Fibroblast of skin of back (primary cell): ENCODE results near the gene CDH9. TPM values are rescaled to one million over a fixed set of nuclear protein-coding genes. Genes with fewer than 3 reads are reported as not detected.

Experiments used
- DNase-seq: peaks from one replicate; pipeline ENCODE4 v3.0.0-alpha.2; 2013
- polyA plus RNA-seq, 2 experiments: library from polyadenylated mRNA; unstranded; fragments of 120-200 nt; gene quantifications; one replicate each; pipeline ENCODE4 v1.2.1, GENCODE V29; 2013; ENCODE audit not compliant: insufficient read length in 2 of 2

Gene CDH9, protein sequence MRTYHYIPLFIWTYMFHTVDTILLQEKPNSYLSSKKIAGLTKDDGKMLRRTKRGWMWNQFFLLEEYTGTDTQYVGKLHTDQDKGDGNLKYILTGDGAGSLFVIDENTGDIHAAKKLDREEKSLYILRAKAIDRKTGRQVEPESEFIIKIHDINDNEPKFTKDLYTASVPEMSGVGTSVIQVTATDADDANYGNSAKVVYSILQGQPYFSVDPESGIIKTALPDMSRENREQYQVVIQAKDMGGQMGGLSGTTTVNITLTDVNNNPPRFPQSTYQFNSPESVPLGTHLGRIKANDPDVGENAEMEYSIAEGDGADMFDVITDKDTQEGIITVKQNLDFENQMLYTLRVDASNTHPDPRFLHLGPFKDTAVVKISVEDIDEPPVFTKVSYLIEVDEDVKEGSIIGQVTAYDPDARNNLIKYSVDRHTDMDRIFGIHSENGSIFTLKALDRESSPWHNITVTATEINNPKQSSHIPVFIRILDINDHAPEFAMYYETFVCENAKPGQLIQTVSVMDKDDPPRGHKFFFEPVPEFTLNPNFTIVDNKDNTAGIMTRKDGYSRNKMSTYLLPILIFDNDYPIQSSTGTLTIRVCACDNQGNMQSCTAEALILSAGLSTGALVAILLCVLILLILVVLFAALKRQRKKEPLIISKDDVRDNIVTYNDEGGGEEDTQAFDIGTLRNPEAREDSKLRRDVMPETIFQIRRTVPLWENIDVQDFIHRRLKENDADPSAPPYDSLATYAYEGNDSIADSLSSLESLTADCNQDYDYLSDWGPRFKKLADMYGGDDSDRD
- not detected for polyA plus RNA-seq (2013, experiment 1 of 2; ENCODE audit: insufficient read length)
- polyA plus RNA-seq (2013, experiment 2 of 2; ENCODE audit: insufficient read length): not detected

DNA sequence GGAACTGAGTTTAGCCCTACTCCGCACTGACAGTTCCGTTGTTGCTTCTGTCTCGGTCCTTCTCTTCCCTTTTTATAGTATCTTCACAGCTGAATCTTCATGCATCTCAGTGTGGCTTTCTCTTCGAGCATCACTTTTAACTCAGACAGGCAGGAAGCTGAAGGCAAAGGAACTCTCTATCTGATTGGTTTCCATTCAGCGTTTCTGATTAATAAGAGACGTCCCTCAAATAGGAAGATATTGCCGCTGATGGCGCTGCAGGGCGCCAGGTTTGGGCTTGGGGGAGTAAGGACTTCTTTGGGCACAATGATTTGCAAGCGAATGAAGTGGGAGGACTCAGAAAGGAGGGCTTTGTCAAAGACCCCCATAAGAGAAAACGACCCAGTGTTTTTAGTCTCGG is at the start of gene CDH9:
CDH9 (minus strand) TSS at position 111 of the 400 bp plus-strand sequence. CDS start 50,253 bp downstream, outside the sequence.
- DNase-seq: no peak

DNA sequence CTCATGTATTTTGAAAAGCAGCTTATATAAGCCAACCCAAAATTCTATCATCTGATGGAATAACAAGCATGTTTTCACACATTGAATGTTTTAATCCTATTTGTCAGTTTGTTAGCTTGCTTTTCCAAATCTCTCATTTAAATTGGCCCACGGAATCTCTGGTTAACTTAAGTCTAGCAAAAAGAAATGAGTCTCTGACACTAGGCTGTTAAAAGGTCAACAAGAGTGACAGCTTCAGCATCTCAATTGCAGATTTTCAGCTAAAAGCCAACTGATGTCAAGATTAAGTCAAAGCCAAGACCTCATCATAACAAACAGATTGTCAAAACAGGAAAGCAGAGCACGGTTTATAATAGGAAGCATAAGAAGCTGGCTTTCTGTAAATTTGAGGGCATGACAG is 49.4 kb upstream of the CDH9 start:
- no peak for DNase-seq

DNA sequence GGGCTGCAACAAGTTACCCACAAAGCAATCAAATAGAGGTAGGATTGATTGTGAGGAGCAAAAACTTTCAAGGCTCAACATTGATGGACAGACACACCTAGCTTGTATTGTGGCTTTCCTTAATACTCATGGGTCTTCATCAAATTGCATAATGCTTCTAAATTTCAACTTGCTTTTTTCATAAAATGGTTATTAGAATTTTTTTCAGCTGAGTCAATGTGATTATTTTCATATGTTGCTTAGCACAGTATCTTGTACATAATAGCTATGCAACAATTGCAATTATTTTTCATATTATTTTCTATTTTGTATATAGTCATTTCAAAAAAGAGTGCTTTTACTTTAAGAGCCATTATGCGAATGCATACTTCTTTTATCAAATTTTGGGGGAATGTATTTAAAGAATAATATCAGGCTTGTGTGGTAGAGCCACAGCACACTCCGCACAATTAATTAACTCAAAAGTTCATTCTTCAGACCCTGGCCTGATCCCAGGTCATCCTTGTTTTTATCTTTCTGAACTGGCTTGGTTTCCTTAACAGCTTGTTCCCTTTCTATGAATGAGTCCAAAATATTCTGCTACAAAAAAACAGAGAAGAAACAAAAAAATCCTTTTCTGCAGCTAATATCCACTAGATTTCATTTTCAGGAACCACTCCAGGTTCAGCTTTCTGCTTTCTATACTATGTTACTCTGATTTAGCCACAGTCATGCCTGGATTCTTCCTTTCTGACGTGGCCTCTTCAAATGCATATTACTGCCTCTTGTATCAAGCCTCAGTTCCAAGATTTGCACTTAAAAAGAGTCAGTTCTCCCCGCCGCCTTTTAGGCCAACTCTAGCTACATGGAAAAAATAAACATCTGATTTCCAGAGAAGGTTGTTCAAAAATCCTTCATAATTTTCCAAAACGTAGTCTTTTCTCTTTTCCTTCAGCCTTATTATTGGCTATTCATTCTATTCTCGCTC is 45.3 kb upstream of the CDH9 start:
- no peak for DNase-seq

DNA sequence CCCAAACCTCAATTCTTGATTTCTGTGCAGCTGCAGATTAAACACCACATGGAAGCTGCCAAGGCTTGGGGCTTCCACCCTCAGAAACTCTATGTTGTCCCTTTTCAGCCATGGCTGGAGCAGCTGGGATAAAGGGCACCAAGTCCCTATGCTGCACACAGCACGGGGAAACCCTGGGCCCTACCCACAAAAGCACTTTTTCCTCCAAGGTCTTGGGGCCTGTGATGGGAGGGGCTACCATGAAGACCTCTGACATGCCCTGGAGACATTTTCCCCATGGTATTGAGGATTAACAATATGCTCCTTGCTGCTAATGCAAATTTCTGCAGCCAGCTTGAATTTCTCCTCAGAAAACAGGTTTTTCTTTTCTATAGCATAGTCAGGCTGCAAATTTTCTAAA is 41.8 kb upstream of the CDH9 start:
- DNase-seq: no peak

DNA sequence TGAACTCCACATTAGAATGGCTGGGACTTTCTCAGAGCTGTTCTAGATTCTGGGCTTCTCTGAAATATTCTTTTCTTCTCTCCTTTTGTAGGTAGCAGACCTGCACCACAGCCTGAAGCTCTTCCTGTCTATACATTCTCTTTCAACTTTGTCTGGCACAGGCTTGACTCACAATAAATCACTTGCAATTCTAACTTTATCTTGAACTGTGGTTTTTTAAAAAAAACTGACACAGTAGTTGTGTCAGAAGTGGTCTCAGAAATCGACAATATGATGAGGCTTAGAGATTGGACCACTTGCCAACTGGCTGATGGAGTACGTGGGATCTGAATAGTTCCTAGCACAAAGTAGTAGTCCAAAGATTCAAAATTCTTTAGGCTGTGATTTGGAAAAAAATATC is 24.1 kb upstream of the CDH9 start:
- no peak for DNase-seq

DNA sequence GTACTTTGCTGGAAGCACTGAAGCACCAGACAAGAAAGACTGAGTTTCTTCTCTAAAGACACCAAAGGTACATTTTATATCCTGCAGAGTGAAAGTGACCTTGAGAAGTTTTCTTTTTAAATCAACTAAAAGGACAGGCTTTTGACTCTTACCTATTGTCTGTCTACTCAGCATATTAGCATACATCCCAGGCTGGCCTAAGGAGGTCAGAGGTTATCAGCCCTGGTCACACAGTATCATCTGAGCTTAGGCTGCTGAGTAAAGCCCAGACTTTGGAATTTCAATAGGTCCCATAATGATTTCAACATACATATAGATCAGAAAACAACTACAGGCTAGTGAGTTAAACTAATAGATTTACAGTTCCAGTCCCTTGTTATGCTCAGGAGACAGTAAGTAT is 10.1 kb upstream of the CDH9 start:
- no peak for DNase-seq

DNA sequence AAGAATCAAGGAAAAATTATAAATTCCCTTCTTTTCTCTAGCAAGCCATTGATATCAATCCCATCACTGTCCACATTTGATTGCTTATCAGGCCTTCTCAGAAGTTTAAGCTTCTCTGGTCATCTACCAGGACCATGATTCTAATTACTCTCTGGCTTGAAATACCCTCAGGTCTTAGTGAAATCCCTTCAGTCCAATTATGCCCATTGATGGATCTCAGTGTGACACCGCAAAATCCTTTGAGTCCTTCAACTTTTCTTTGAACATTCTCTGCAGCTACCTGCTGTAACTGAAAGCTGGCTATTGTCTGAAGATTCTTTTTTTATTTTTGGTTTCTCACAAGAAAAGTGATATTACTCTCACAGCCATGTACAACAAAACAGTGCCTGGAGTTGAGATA is 3.0 kb upstream of the CDH9 start:
- DNase-seq: no peak

DNA sequence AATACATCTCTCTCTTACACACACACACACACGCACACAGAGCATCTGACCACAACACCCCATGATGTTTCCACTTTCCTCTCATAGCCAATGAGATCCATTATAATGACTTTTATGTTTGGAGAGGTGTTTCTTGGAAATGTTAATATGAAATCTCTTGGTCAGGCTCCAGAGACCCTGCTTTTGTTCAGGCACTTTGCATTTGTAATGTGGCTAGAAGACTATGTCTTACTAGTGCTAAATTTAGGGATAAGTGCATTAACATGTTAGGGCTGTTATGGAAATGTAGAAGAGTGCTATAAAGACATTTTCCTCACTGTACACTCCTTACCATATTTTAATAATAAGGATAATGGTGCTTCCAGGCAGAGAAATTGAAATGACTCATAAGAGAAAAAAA is 3.8 kb downstream of the CDH9 start:
- no peak for DNase-seq

DNA sequence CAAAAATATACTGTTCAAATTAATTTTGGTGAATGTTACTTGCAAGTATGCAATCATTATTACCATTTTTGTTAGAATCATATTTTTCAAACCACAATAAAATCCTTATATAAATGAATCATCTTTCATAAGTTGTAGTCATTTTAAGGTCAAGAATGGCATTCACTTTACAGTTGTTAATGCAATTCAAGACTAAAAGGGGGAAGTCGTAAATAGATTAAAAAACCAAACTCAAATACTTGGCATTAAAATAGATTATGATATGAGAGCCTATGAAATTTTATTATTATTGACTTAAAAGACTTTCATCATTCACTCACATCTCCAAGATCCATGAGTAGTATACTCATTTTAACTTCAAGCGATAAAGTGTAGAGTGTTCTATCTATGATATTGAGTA is 11.6 kb downstream of the CDH9 start:
- no peak for DNase-seq

DNA sequence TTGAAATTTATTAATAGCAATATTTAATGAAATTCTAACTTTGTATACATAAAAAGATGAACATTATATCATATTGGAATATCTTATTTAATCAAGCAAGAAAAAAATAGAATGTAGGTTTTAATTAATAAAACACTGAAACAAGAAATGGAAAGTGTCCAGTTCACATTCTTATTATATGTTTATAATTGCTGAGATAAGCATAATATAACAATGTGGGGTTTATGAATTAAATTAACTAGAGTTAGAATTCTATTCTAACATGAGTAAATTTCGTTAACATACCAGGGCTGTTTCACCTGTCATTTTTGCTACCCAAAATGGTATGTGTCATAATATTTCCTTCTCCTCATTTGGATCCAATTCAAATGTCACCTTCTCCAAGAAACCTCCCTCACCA is 12.3 kb downstream of the CDH9 start:
- DNase-seq: no peak

DNA sequence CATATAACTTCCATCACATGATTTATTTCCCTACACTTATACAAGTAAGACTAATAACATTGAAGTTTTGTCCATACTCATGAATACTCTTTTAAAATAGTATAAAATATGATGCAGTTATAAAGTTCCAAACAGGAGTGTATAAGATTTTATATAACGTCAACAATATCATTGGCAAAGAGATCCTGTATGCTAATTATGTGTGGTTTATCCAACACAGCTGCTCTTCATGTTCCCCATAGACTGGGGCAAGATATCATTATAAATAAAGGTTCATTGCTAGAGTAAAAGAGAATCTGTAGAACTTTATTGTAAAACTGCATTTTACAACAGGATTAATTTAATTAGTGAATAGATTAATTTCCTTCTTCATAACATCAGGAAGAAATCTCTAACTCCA is 16.9 kb downstream of the CDH9 start:
- DNase-seq: no peak

DNA sequence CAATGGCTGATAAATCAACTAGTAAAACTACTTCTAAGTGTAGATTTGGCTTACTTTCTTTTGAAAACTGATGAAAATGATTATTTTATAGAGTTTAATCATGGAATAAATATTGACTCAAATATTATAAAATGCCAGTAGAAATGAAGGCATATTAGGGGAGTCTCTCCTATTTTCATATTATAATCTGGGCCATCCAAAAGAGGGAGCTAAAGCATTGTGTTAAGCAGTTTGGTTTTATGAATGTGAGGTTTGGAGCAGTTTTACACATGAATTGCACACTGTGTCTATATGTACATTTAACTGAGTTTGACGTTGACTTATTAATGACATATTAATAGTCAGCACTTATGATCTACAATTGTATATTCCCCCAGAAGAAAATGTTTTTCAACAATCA is 17.4 kb downstream of the CDH9 start:
- peak; percentile 27 for DNase-seq

DNA sequence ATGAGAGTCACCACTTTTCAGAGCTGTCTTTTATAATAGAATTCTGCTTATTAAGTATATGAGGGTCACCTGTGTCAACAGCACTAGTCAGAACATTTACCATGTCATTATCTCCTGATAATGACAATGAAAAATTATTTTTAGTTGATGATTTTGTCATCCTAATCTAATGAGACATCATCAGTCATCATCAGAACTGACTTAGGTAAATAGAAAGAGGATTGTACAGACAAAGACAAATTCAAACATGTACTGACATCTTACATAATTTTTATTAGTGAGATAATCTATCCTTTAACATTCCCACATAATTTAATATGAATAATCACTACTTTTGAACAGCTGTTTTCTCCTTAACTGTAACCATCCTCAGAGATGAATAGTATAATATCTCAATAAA is 22.6 kb downstream of the CDH9 start:
- DNase-seq: no peak

DNA sequence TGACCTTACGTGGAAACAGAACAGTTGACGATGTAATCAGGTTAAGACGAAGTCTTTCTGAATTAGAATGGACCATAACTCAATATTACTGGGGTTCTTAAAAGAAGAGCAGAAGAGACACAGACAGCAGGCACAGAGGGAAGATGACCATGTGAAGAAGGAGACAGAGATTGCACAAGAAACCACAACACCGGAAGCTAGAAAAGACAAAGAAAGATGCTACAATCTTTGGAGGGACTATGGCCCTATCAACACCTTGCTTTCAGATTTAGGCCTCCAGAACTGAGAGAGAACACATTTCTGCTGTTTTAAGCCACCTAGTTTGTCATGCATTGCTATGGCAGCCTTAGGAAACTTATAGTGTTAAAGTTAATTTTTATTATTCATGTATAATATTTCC is 27.1 kb downstream of the CDH9 start:
- no peak for DNase-seq

DNA sequence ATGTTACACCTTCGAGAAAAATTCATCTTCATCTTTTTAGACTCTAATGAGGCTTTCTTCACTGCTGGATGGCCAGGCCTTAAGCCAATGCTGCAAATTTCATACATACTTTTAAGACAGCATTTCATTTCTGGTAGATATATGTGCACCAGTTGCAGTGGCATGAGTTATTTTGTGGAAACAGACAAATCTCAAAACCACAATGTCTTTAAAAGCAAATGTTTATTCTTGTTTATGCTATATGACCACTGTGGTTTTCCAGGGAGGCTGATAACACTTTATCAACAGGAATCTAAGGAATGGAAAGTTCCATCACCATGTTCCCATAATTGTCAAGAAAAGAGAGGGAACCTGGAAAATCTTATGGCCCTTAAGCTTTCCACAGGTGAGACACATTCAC is 27.7 kb downstream of the CDH9 start:
- DNase-seq: no peak

DNA sequence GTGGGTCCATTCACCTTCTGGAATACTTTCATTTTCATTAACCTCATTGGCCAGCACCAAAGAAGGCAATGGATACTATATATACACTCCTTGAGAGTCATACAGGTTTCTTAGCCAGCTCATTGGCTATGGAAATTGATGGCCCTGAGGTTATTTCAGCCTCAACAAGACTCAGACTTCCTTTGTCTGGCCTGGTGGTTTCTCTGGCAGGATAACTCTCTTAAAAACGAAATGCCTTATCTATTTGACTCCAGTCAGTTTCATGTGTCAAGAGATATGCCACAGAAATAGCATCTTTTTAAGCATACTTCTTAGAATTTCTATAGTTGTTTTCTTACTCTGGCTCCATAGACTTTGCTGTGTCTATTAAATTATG is 28.9 kb downstream of the CDH9 start:
- no peak for DNase-seq

DNA sequence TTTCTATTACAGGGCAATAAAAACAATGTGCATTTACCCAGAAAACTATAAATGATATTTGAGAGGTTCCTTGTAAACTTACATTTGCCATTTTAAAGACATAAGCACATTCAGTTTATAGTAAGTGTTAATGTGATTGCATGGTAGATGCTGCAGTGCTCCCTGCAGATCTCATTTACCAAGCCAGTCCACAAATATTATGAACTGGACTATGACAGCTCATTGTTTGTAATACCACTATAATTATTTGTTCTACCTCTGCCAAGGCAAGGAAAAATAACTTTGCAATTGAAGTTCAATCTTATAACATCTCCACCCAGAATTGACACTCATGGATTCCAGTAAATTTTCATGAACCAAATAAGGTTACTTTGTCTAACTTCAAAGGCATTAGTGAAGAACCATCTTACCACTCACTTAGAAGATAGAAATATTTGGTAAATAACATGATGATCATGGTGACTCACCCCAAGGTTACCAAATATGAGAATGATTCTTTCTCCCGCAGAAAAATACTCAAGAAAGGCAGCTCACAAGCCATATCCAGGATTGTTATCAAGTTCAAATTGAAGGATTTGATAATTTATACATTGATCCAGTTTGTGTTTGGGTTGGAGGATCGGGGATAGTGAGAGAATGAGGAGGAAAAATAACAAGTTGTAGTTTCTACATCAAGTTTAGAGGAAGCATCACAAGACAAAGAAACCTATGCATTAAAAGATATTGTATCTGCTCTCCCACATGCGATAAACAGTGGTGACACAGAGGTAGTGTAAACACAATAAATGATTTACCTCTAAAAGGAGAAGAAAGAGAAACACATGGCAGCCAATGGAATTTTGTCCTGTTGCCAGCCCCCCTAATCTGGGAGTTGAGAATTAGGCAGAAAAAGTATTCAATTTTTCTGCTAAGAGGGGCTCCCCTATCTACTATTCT is 29.5 kb downstream of the CDH9 start:
- no peak for DNase-seq

DNA sequence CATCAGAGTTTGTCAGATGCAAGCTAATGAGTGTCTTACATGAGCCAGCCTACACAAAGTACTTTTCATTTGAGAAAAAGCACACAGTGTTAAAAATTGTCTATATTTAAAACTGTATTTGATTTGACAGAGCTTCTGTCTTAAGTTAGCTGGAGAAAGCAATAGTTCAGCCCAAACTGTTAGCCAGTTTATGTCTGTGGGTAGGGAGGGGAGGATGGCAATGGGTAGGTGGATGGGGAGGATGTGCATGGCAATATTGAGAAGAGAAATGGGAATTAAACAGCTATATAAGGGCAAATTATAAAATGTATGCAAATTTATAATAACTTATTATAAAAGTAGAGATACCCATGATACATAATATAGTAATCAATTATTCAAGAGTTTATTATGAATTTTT is 31.3 kb downstream of the CDH9 start:
- DNase-seq: no peak

DNA sequence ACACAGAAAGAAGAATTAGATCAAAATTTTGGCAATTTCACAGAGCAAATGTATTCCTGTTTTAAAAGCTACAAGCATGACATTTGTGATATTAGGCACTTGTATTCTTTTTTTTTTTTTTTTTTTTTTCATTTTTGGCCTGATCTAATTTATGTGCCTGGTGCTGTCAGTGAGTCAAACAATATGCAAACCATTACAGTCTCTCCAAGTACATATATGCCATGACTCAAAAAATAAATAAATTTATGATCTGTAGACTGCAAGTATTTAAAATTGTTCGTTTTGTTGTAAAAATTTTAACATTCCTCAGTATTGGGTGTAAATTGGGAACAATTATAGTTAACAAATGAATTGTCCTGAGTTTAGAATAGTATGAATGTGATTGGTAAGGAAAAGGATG is 51.4 kb downstream of the CDH9 start:
- DNase-seq: no peak

DNA sequence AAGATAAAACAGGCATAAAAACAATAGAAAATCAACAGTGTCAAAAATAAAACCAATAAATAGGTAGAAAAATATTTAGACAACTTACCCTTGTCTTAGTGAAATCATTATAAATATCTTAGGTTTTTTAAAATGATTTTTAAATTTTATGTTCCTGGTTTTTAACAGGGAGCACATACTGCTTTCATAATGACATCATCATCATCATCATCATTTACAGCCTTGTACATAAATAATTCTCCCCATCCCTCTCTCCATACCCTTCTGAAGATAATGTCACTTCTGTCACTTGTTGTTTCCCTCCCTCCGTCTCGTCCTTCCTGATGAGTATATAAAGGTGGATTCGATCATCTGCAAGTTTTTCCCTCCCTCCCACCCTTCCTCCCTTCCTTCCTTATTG is 56.6 kb downstream of the CDH9 start:
- DNase-seq: no peak

DNA sequence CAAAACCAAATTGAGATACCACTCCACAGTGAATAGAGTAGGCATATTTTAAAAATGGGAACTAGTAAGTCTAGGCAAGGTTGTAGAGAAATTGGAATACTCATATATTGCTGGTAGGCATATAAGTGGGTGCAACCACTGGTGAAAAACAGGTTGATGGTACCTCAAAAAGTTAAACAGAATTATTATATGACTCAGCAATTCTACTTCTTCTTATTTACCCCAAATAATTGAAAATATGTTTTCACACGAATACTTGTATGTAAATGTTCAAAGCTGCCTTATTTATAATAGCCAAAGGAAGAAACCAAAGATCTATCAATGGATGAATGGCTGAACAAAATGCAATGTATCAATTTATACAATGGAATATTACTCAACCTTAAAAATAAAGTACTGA is 79.1 kb downstream of the CDH9 start:
- no peak for DNase-seq

DNA sequence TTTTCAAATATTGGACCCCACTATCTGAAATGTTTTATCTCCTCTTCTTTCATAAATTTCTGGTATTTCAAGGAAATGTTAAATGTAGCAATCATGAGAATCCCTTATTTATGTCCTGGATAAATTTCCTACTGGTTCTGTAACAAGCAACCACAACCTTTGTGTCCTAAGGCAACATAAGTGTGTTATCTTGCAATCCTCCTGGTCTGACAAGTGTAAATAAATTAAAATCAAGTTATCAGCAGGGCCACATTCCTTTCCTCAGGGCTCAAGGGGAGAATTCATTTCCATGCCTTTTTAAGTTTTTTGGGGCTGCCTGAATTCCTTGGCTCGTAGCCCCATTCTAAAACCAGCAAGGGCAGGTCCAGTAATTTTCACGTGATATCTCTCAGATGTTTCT is 83.2 kb downstream of the CDH9 start:
- no peak for DNase-seq
